ENCODE results near the gene AIRE. TPM values are rescaled to one million over a fixed set of nuclear protein-coding genes. Genes with fewer than 3 reads are reported as not detected.

The AIRE gene
- total RNA-seq, 2 experiments from 2014 or later: not detected

GRCh38 chr21:44253832-44254710, 31.6 kb upstream of the AIRE start:
- ChIA-PET CTCF (interaction anchor here (1.8 kb wide), 1 partner anchor 41 kb away, joined by 4 read pairs; no protein-coding TSS in a partner anchor), POLR2A (interaction anchor here (1.1 kb wide), 1 partner anchor 12 kb away, joined by 4 read pairs; no protein-coding TSS in a partner anchor)
- Mint-ChIP-seq H3K36me3 (ENCODE audit: low read depth) (no peaks in the 10 kb centered on the region), H3K4me3 (no peak overlapping the region), H3K9me3 (no peaks in the 10 kb centered on the region), H3K4me1 (ENCODE audit: low read depth) (no peaks in the 10 kb centered on the region), H3K27ac (no peak overlapping the region), H3K27me3 (no peaks in the 10 kb centered on the region)
- ATAC-seq (no peak), DNase-seq (no peak)
- intact Hi-C loops (cut with micrococcal nuclease): no loop called here
- TF ChIP-seq CTCF (IDR thresholded peaks at IDR 0.05): no peak

- CTCF ChIA-PET: no interaction called here
- no peaks in the 10 kb centered on the region for H3K27me3 Mint-ChIP-seq
- no peak for TF ChIP-seq CTCF (IDR thresholded peaks at IDR 0.05)
- H3K9me3 Mint-ChIP-seq: no peaks in the 10 kb centered on the region
- POLR2A ChIA-PET: no interaction called here
- no peaks in the 10 kb centered on the region for H3K36me3 Mint-ChIP-seq (ENCODE audit: low read depth)
- H3K4me1 Mint-ChIP-seq (ENCODE audit: low read depth): no peaks in the 10 kb centered on the region
- H3K27ac Mint-ChIP-seq: no peak overlapping the region
- no peak overlapping the region for H3K4me3 Mint-ChIP-seq
- ATAC-seq (no peak), DNase-seq (no peak)
- intact Hi-C loops (cut with micrococcal nuclease): no loop called here
These were observed 30.1 kb upstream of the AIRE start for GRCh38 chr21:44255511-44255981.

GRCh38 chr21:44258056-44258725, 27.5 kb upstream of the AIRE start:
- POLR2A ChIA-PET: no interaction called here
- TF ChIP-seq CTCF (IDR thresholded peaks at IDR 0.05): no peak
- intact Hi-C loops (cut with micrococcal nuclease): no loop called here
- DNase-seq (no peak), ATAC-seq (no peak)
- Mint-ChIP-seq H3K27me3 (no peaks in the 10 kb centered on the region), H3K4me1 (ENCODE audit: low read depth) (no peaks in the 10 kb centered on the region), H3K36me3 (ENCODE audit: low read depth) (no peaks in the 10 kb centered on the region), H3K9me3 (no peaks in the 10 kb centered on the region), H3K27ac (no peak overlapping the region), H3K4me3 (no peak overlapping the region)
- CTCF ChIA-PET: interaction anchor here (1.1 kb wide), 1 partner anchor 40 kb away, joined by 3 read pairs; no protein-coding TSS in a partner anchor

- H3K4me3 Mint-ChIP-seq: no peak overlapping the region
- intact Hi-C loops (cut with micrococcal nuclease): no loop called here
- no peak for ATAC-seq
- no peak overlapping the region for H3K27ac Mint-ChIP-seq
- H3K9me3 Mint-ChIP-seq: no peaks in the 10 kb centered on the region
- H3K4me1 Mint-ChIP-seq (ENCODE audit: low read depth): no peaks in the 10 kb centered on the region
- no peaks in the 10 kb centered on the region for H3K36me3 Mint-ChIP-seq (ENCODE audit: low read depth)
- TF ChIP-seq CTCF (IDR thresholded peaks at IDR 0.05): no peak
- POLR2A ChIA-PET: no interaction called here
- no peaks in the 10 kb centered on the region for H3K27me3 Mint-ChIP-seq
- CTCF ChIA-PET: interaction anchor here (1.1 kb wide), 1 partner anchor 39 kb away, joined by 3 read pairs; no protein-coding TSS in a partner anchor
- DNase-seq: no peak
These were observed 26.5 kb upstream of the AIRE start for GRCh38 chr21:44259082-44259705.

All from activated CD8-positive, alpha-beta T cell treated with anti-CD3 and anti-CD28 coated beads for 36 hours (primary cell).